ENCODE data around the gene DNAAF9.

DNA sequence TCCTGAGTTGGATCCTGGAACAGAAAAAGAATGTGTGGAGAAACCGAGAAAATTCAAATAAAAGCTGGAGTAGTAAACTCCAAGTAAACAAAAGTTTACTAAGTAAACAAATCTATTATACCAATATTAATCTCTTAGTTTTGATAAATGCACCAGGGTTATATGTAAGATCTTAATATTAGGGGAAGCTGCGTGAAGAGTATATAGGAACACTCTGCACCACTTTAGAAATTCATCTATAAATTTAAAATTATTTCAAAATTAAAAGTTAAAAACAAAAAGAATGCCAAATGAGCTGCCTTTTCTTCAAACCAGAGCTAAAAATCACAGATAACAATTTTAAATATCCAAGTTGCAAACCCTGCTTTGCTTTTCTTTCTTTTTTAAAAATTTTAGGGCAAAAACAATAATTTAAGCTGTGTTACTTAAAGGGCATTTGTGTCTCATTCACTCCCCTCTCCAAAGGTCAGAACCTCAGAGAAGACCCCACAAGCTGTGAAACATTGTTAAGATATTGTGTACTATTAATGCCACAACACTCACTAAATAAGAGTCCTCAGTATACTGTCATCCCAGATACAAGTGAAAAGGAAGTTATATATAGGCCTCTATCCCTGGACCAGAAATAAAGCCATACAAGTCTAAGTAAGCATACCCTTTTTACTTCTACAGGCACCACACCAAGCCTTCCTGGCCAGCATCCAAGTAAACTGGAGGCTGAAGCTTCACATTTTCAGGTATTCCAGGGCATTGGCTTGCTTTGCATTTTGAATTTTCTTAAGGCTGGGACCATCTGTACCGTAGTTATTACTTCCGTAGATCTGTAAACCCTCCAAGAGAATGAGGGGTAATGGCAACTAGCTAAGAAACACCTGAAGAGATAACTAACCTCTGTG lies 7.0 kb downstream of the DNAAF9 start:
- TF ChIP-seq POLR2A (IDR thresholded peaks at IDR 0.05), result no peak
- TF ChIP-seq, protein P1, sequence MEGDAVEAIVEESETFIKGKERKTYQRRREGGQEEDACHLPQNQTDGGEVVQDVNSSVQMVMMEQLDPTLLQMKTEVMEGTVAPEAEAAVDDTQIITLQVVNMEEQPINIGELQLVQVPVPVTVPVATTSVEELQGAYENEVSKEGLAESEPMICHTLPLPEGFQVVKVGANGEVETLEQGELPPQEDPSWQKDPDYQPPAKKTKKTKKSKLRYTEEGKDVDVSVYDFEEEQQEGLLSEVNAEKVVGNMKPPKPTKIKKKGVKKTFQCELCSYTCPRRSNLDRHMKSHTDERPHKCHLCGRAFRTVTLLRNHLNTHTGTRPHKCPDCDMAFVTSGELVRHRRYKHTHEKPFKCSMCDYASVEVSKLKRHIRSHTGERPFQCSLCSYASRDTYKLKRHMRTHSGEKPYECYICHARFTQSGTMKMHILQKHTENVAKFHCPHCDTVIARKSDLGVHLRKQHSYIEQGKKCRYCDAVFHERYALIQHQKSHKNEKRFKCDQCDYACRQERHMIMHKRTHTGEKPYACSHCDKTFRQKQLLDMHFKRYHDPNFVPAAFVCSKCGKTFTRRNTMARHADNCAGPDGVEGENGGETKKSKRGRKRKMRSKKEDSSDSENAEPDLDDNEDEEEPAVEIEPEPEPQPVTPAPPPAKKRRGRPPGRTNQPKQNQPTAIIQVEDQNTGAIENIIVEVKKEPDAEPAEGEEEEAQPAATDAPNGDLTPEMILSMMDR (IDR thresholded peaks at IDR 0.05), result no peak

Measured in adrenal gland (tissue), 5 donors.